ENCODE results near the gene TPGS1. TPM values are rescaled to one million over a fixed set of nuclear protein-coding genes. Genes with fewer than 3 reads are reported as not detected.

TPGS1 gene
- total and polyA plus RNA-seq, 2 of the 8 experiments (the other 6 are each of a cell fraction or from before 2014, with no cell fraction given) = 9.1 to 10.6 TPM

- no peak overlapping the region for H2AK5ac ChIP-seq (ENCODE audit: low read depth, low read length)
- no peak overlapping the region for H2BK20ac ChIP-seq (ENCODE audit: low read length)
- peaks cover 0 to 12% of the 10 kb centered on the region in 2 experiments; a peak in 2 of 4 replicates for H3K79me2 ChIP-seq (ENCODE audit: control insufficient read depth in 1 of 2, insufficient read depth in 2 of 2, low read length in 2 of 2)
- no peak overlapping the region for H2BK12ac ChIP-seq (ENCODE audit: low read depth, low read length)
- no peak overlapping the region for H2BK5ac ChIP-seq (ENCODE audit: low read depth, low read length)
- no peak overlapping the region for H3K14ac ChIP-seq (ENCODE audit: insufficient read length)
- no peak overlapping the region; the same call in 1 of the 2 replicates for H4K8ac ChIP-seq (ENCODE audit: extremely low read depth, insufficient read depth, low read length)
- CTCF ChIA-PET (ENCODE audit: partially characterized antibody) = no interaction called here
- no peak overlapping the region for H3K56ac ChIP-seq (replicated peaks; ENCODE audit: insufficient read length, low read depth, low read length)
- no peaks in the 10 kb centered on the region; a peak in 1 of 7 replicates for H3K4me1 ChIP-seq (replicated peaks in 1 of 4; ENCODE audit: control insufficient read depth in 3 of 4, insufficient read depth in 4 of 4, low read length in 3 of 4)
- peaks cover 8 to 49% (median 25%) of the 10 kb centered on the region in 4 experiments; a peak in 6 of 8 replicates for H3K36me3 ChIP-seq (ENCODE audit: control insufficient read depth in 2 of 4, insufficient read depth in 4 of 4, low read length in 3 of 4)
- no peak for FAIRE-seq
- no peaks in the 10 kb centered on the region for H3K27me3 ChIP-seq (replicated peaks in 1 of 4; ENCODE audit: control insufficient read depth in 3 of 4, extremely low read depth in 1 of 4, insufficient read depth in 3 of 4, low read length in 3 of 4)
- H3K4ac ChIP-seq (replicated peaks; ENCODE audit: insufficient read length, low read depth, low read length) = no peak overlapping the region
- H3K23ac ChIP-seq (ENCODE audit: insufficient read length) = no peak overlapping the region
- H2BK120ac ChIP-seq (replicated peaks; ENCODE audit: low read depth, low read length) = no peak overlapping the region
- H3K79me1 ChIP-seq (ENCODE audit: low read depth, low read length) = peaks cover 21% of the 10 kb centered on the region
- POLR2A ChIA-PET (ENCODE audit: partially characterized antibody) = interaction anchor here (0.6 to 2.0 kb wide), 3 partner anchors 8 to 274 kb away, joined by 3 to 6 read pairs (median 3); no protein-coding TSS in a partner anchor
- H3K23me2 ChIP-seq (ENCODE audit: low read depth, low read length) = no peaks in the 10 kb centered on the region
- H2BK15ac ChIP-seq (ENCODE audit: low read length) = no peak overlapping the region
- no peak overlapping the region for H3K4me2 ChIP-seq (ENCODE audit: insufficient read depth in 1 of 2, low read depth in 2 of 2, low read length in 2 of 2)
- no peak overlapping the region for H4K91ac ChIP-seq (replicated peaks; ENCODE audit: insufficient read length, low read length)
- H4K5ac ChIP-seq (ENCODE audit: insufficient read length, low read depth, low read length) = no peak overlapping the region
- no peak overlapping the region for H3K27ac ChIP-seq (ENCODE audit: low read depth, low read length)
- no peak overlapping the region for H2AFZ ChIP-seq (ENCODE audit: low read length)
- no peaks in the 10 kb centered on the region for H3K9me3 ChIP-seq (ENCODE audit: insufficient read depth in 2 of 2, low read depth in 1 of 2, low read length in 1 of 2)
- no peak overlapping the region for H3K9ac ChIP-seq (replicated peaks in 1 of 4; ENCODE audit: extremely low read depth in 1 of 4, low read depth in 3 of 4, low read length in 3 of 4)
- H3K18ac ChIP-seq (ENCODE audit: extremely low read depth, low read length) = no peak overlapping the region
- WGBS, 2 experiments (ENCODE audit: extremely low coverage in 1 of 2, insufficient coverage in 1 of 2, insufficient read length in 1 of 2, insufficient replicate concordance in 2 of 2, low coverage in 1 of 2, low lambda C conversion rate in 2 of 2, missing lambda C conversion rate in 1 of 2) = 89% methylated on average over 14 of the region's 30 CpGs; no CpG with 5 or more reads in 1 of the 2 experiments
- no peak for DNase-seq (ENCODE audit: low read depth in 1 of 2, low spot score in 2 of 2)
- H4K20me1 ChIP-seq (replicated peaks in 1 of 2; ENCODE audit: control insufficient read depth in 1 of 2, insufficient read depth in 2 of 2, low read length in 2 of 2) = peaks cover 10 to 32% of the 10 kb centered on the region in 2 experiments
- H3K4me3 ChIP-seq (ENCODE audit: extremely low read depth in 1 of 4, insufficient read depth in 2 of 4, low read depth in 3 of 4, low read length in 4 of 4) = no peak overlapping the region
Measured at GRCh38 chr19:539429-540030, 32.2 kb downstream of the TPGS1 start.
